ENCODE data around the gene CLVS2. TPM values are rescaled to one million over a fixed set of nuclear protein-coding genes. Genes with fewer than 3 reads are reported as not detected.

CLVS2 gene
- total and polyA plus RNA-seq, 5 donors: under 0.01 TPM; not detected in 4

Other genes with a start within 250 kb of the CLVS2 start
- 1 to 10 TPM in 2 of 4 donors, under 1 TPM in 1, not detected in 1; 0.51 to 1.1 (median 1.0) TPM for gene FABP7, start 216.5 kb upstream of the CLVS2 start, total RNA-seq
- 3.3 TPM for gene FABP7, start 216.5 kb upstream of the CLVS2 start, polyA plus RNA-seq
- 1 to 10 TPM; 4.7 to 8.3 (median 7.5) TPM for gene SMPDL3A, start 207.0 kb upstream of the CLVS2 start, total RNA-seq
- 6.9 TPM for gene SMPDL3A, start 207.0 kb upstream of the CLVS2 start, polyA plus RNA-seq